22Rv1 (cell line): ENCODE results near the gene LST1.

ENCODE experiments used
- ZFX ChIP-seq: fragments of 450-650 bp; IDR thresholded peaks from 2 replicates; pipeline ENCODE4 v1.6.1; 2017; ENCODE audit warnings: antibody characterized with exemption, borderline replicate concordance
- TF ChIP-seq, protein P1 (sequence below): fragments of 450-650 bp; IDR thresholded peaks from 2 replicates; pipeline ENCODE4 v1.5.1; 2017; ENCODE audit warnings: mild to moderate bottlenecking

DNA sequence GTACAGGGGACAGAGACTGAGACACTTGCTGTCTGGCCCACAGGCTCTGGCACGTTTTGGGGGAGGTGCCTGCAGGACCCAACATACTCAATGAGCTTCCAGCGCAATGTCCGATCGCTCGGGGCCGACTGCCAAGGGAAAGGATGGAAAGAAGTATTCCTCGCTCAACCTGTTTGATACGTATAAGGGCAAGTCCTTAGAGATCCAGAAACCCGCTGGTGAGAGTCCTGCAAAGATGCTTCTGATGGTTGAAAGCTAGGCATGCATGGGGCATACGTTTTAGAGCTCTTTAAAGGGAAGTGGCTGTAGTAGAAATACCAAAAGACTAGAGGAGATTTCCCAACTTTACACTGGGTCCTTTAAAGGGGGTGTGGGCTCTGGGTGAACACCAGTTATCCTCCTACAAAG is 36.6 kb downstream of the LST1 start:
- TF ChIP-seq, protein P1, sequence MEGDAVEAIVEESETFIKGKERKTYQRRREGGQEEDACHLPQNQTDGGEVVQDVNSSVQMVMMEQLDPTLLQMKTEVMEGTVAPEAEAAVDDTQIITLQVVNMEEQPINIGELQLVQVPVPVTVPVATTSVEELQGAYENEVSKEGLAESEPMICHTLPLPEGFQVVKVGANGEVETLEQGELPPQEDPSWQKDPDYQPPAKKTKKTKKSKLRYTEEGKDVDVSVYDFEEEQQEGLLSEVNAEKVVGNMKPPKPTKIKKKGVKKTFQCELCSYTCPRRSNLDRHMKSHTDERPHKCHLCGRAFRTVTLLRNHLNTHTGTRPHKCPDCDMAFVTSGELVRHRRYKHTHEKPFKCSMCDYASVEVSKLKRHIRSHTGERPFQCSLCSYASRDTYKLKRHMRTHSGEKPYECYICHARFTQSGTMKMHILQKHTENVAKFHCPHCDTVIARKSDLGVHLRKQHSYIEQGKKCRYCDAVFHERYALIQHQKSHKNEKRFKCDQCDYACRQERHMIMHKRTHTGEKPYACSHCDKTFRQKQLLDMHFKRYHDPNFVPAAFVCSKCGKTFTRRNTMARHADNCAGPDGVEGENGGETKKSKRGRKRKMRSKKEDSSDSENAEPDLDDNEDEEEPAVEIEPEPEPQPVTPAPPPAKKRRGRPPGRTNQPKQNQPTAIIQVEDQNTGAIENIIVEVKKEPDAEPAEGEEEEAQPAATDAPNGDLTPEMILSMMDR: no peak
- no peak for TF ChIP-seq ZFX
